Endometrial microvascular endothelial cells (primary cell): Measurements from ENCODE around the gene PLXNB1. TPM values are rescaled to one million over a fixed set of nuclear protein-coding genes. Genes with fewer than 3 reads are reported as not detected.

ENCODE experiments used
- in situ Hi-C: cut with HindIII; loops from 2 replicates; pipeline ENCODE4 v1.10.0; 2017; ENCODE audit warnings: low sequenced_read_pairs, low pct_unique_long_range_greater_than_20kb; ENCODE audit errors: inconsistent ontology term
- total RNA-seq: library from RNA; depleted of rRNA; stranded (reverse); fragments of >200 nt; gene quantifications from one replicate; pipeline ENCODE4 v1.2.3, GENCODE V29; 2015; ENCODE audit errors: inconsistent ontology term

The PLXNB1 gene
- total RNA-seq, 1 donor from 2014 or later, result 12.2 TPM

GRCh38 chr3:48398701-48399386 is 31.0 kb downstream of the PLXNB1 start:
- in situ Hi-C loops, result no loop called here

DNA sequence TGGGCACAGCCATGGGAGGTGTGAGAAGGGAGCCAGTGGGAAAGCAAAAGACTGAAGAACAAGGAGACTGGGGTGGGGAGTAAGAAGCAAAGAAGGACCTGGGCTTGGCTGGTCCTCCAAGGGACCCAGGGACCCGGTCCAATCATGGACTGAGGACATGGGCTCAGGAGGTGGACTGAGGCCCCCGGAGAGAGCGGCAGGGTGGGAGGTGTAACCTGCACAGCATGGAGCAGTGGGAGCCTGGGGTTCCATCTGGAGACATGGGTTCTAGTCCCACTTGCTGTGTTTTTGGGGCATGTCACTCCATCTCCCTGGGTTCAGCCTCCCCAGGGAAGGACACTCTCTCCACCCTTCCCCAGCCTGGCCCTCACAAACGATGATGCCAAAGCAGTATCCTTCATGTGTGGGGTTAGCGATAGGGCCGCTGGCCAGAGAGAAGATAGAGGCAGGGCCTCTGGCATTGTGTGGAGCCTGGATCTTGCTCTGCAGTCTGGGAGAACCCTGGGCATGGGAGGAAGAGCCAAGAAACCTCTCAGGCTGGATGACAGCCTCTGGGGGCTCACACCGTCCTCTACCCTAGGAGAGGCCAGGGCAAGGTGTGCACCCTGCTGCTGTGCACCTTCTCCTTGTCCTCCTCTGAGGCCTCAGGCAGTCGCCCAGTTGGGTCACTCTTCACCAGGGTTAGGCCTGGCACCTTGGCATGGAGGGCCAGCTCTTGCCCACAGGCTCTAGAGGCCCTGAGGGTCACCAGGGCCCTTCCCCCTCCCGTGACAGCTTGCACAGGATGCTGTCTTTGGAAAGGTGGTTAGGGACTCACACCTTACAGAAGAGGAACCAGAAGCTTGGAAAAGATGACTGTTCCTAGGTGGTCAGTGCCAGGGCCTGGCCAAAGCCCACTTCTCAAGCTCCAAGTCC is 31.9 kb downstream of the PLXNB1 start:
- in situ Hi-C loops, result no loop called here

DNA sequence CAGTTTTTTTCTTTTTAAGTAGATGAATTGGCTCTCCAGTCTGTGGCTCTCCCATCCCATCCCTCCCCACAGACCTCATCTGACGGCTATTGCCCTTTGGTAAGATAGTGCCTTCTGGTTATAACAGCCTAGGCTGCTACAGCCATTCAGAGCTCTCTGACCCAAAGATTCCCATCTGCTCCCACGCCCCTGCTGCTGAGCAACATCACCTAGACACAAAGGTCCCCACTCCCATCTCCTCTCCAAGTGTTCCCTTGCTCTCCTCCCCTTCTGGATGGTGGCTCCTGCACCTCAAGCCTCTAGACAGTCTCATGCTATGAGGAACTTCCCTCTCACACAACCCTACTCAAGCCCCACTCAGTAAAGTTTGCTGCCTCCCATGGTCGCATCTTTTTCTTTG is 34.2 kb downstream of the PLXNB1 start:
- in situ Hi-C loops, result no loop called here

DNA sequence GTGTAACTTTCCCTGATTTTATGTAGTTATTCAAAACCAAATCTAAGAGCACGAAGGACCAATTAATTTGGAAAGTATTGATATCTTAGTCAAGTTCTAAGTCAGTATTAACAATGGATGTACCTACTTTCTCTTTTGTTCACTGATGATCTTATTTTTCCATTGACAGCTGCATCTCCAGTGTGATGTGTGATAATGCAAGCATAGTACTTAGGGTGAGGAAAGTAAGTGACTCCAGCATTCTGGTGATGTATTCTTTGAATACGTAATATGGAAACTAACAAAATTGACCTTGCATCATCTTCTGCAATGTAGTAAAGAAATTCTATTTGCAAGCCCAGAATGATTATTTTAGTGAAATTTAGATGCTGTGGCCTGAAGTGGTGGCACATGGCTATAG is 35.5 kb downstream of the PLXNB1 start:
- in situ Hi-C loops, result no loop called here

DNA sequence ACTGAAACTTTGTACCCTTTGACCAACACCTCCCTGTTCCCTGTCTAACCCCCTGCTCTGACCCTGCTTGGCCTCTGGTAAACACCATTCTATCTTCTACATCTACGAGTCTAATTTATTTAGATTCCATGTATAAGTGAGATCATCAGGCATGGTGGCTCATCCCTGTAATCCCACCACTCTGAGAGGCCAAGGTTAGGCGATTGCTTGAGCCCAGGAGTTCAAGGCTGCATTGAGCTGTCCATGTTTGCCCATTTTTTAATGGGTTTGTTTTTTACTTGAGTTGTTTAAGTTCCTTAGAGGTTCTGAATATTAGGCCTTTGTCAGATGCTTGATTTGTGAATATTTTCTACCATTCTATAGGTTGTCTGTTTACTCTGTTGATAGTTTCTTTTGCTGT is 40.9 kb downstream of the PLXNB1 start:
- in situ Hi-C loops, result no loop called here

GRCh38 chr3:48387634-48388033 is 42.3 kb downstream of the PLXNB1 start:
- in situ Hi-C loops, result no loop called here

DNA sequence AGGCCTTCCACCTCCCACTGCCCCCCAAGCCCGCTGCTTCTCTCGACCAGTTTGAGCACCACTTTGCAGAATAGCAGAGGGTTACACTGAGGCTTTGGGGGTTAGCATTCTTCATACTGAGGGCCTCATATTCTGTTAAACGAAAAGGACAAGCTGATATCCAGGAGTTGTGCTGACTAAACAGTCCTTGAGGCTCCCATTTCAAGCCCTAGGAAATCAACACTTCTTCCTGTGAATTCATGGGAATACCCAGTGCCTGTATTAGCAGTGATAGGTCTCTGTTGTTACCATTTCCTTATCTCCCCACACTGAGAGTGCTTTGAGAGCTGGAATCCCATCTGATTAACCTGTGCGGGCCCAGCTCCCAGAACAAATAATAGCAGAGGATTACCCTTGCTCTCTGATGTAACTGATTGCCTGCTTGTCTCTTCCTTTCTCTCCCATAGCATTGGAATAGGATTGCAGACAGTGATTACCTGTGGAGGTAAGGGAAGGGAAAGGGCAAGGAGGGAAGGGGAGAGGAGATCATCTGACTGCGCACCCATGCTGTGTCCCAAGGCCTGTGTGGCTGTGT is 56.9 kb downstream of the PLXNB1 start:
- in situ Hi-C loops, result no loop called here

- in situ Hi-C loops, result no loop called here
Measured at GRCh38 chr3:48372377-48372770, 57.5 kb downstream of the PLXNB1 start.

GRCh38 chr3:48371651-48372376 is 58.1 kb downstream of the PLXNB1 start, which contains the start of gene FBXW12:
TSS of gene FBXW12 (plus strand) at chr3:48372219. CDS start at chr3:48372768, 549 bp downstream.
- in situ Hi-C loops, result no loop called here

GRCh38 chr3:48370333-48370713 is 59.6 kb downstream of the PLXNB1 start:
- in situ Hi-C loops, result no loop called here

GRCh38 chr3:48369693-48370332 is 60.1 kb downstream of the PLXNB1 start:
- in situ Hi-C loops, result no loop called here

GRCh38 chr3:48367201-48367600 is 62.7 kb downstream of the PLXNB1 start:
- in situ Hi-C loops, result no loop called here

GRCh38 chr3:48364840-48365239 is 65.0 kb downstream of the PLXNB1 start:
- in situ Hi-C loops, result no loop called here

DNA sequence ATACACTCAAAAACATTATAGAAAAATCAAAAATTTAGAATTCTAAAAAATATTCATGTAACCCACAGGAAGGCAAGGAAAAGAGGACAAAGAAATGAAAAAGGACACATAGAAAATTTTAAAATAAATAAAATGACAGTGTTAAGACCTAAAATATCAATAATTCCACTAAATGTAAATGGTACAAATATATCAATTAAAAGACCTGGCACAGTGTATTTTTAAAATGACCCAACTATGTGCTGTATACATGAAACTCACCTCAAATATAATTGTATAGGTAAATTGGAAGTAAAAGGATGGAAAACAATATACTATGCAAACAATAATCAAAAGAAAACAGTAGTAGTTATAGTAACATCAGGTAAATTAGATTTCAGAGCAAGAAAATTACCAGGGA is 68.0 kb downstream of the PLXNB1 start:
- in situ Hi-C loops, result no loop called here

DNA sequence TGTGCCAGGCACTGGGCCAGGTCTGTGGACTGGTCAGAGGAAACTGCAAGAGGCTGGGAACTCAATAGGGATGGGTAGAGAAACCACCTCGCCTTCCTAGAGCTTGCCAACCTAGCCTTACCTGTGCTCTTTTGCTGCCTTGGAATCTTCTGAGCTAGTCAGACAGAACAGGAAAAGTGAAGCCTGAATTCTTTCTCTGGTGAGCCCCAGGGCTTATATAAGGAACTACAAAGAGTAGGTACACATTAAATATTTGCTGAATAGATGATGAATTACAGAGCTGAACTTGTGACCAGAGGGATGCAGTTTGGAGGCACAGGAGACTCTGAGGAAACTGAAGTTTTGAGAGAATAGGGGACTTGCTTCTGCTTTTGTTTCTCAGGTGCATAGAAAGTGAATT is 73.5 kb downstream of the PLXNB1 start:
- in situ Hi-C loops, result no loop called here

GRCh38 chr3:48353987-48354386 is 75.9 kb downstream of the PLXNB1 start:
- in situ Hi-C loops, result no loop called here
